H1 (cell line): ENCODE results near the gene MRI1. TPM values are rescaled to one million over a fixed set of nuclear protein-coding genes. Genes with fewer than 3 reads are reported as not detected.

Experiments
- CTCF ChIA-PET: fragments of 300-600 bp; sonication (Branson Sonifier 250); formaldehyde crosslinking; loops from one replicate; lab custom pipeline; 2021; ENCODE audit not compliant: partially characterized antibody; lab: Charles Lee
- POLR2A ChIA-PET: fragments of 300-600 bp; sonication (Branson Sonifier 250); formaldehyde crosslinking; loops from one replicate; lab custom pipeline; 2021; ENCODE audit warnings: inconsistent platforms; ENCODE audit not compliant: partially characterized antibody; lab: Charles Lee
- DNase-seq, 2 experiments: peaks; one replicate each; pipeline versions ENCODE4 v3.0.0 to v3.0.0-alpha.2; 2010 to 2022; ENCODE audit warnings: low spot score in 2 of 2, low read depth in 1 of 2, mixed read lengths in 1 of 2
- FAIRE-seq: peaks from 2 replicates; lab custom pipeline; 2011; peaks lifted over from hg19 to GRCh38; lab: Jason Lieb, UNC
- H2AFZ ChIP-seq: 2 replicates; pipeline ENCODE4 v1.8.1; 2012; ENCODE audit warnings: low read length, inconsistent platforms
- H2AK5ac ChIP-seq: 2 replicates; pipeline ENCODE4 v1.6.1; 2013; ENCODE audit warnings: low read depth, low read length
- H2BK120ac ChIP-seq: replicated peaks from 2 replicates; pipeline ENCODE3; 2013; ENCODE audit warnings: low read depth, low read length, inconsistent platforms
- H2BK12ac ChIP-seq: 2 replicates; pipeline ENCODE4 v1.6.1; 2013; ENCODE audit warnings: low read depth, low read length
- H2BK15ac ChIP-seq: 2 replicates; pipeline ENCODE4 v1.6.1; 2013; ENCODE audit warnings: low read length
- H2BK20ac ChIP-seq: 2 replicates; pipeline ENCODE4 v1.6.1; 2013; ENCODE audit warnings: low read length
- H2BK5ac ChIP-seq: 2 replicates; pipeline ENCODE4 v1.6.1; 2013; ENCODE audit warnings: low read depth, low read length
- H3K14ac ChIP-seq: 2 replicates; pipeline ENCODE4 v1.6.1; 2013; ENCODE audit warnings: inconsistent platforms; ENCODE audit not compliant: insufficient read length
- H3K18ac ChIP-seq: 2 replicates; pipeline ENCODE4 v1.6.1; 2013; ENCODE audit warnings: low read length; ENCODE audit errors: extremely low read depth
- H3K23ac ChIP-seq: 2 replicates; pipeline ENCODE4 v1.6.1; 2013; ENCODE audit warnings: inconsistent platforms; ENCODE audit not compliant: insufficient read length
- H3K23me2 ChIP-seq: 2 replicates; pipeline ENCODE4 v1.6.1; 2013; ENCODE audit warnings: low read depth, low read length
- H3K27ac ChIP-seq: 2 replicates; pipeline ENCODE4 v1.6.1; 2011; ENCODE audit warnings: low read depth, low read length, inconsistent platforms
- H3K27me3 ChIP-seq, 4 experiments: replicated peaks in 1 of 4; 1 replicate in 1 of 4; 2 replicates in 3 of 4; pipeline versions ENCODE4 v1.6.1 to v1.8.1; 2011 to 2013; ENCODE audit warnings: low read length in 3 of 4, mild to moderate bottlenecking in 3 of 4, inconsistent platforms in 2 of 4, mixed read lengths in 2 of 4, moderate library complexity in 1 of 4; ENCODE audit not compliant: control insufficient read depth in 3 of 4, insufficient read depth in 3 of 4; ENCODE audit errors: extremely low read depth in 1 of 4
- H3K36me3 ChIP-seq, 4 experiments: 2 replicates each; pipeline versions ENCODE4 v1.6.1 to v1.8.1; 2011 to 2013; ENCODE audit warnings: mild to moderate bottlenecking in 4 of 4, low read length in 3 of 4, moderate library complexity in 2 of 4, control low read depth in 1 of 4, inconsistent platforms in 1 of 4; ENCODE audit not compliant: insufficient read depth in 4 of 4, control insufficient read depth in 2 of 4
- H3K4ac ChIP-seq: replicated peaks from 2 replicates; pipeline ENCODE3; 2013; ENCODE audit warnings: low read length, low read depth, mixed read lengths, inconsistent platforms; ENCODE audit not compliant: insufficient read length
- H3K4me1 ChIP-seq, 4 experiments: replicated peaks in 1 of 4; 1 replicate in 1 of 4; 2 replicates in 3 of 4; pipeline versions ENCODE4 v1.6.1 to v1.8.1; 2011 to 2013; ENCODE audit warnings: low read length in 3 of 4, inconsistent platforms in 2 of 4, mixed read lengths in 1 of 4; ENCODE audit not compliant: insufficient read depth in 4 of 4, control insufficient read depth in 3 of 4
- H3K4me2 ChIP-seq, 2 experiments: 2 replicates each; pipeline versions ENCODE4 v1.6.1 to v1.8.1; 2011 to 2013; ENCODE audit warnings: low read depth in 2 of 2, low read length in 2 of 2, control low read depth in 1 of 2, inconsistent platforms in 1 of 2, mild to moderate bottlenecking in 1 of 2; ENCODE audit not compliant: insufficient read depth in 1 of 2
- H3K4me3 ChIP-seq, 4 experiments: fragments of 200-600, 300-600 bp in 1 of 4; sonication (generic), shearing (Covaris generic), sonication (Bioruptor Twin) in 1 of 4; 2 replicates each; pipeline versions ENCODE4 v1.5.1 to v1.8.1; 2011 to 2016; ENCODE audit warnings: low read length in 4 of 4, low read depth in 3 of 4, control low read depth in 2 of 4, inconsistent platforms in 2 of 4, mild to moderate bottlenecking in 2 of 4, mixed read lengths in 1 of 4, moderate library complexity in 1 of 4; ENCODE audit not compliant: insufficient read depth in 2 of 4; ENCODE audit errors: extremely low read depth in 1 of 4
- H3K56ac ChIP-seq: replicated peaks from 2 replicates; pipeline ENCODE3; 2013; ENCODE audit warnings: low read depth, mild to moderate bottlenecking, mixed read lengths, low read length, inconsistent platforms; ENCODE audit not compliant: insufficient read length
- H3K79me1 ChIP-seq: 2 replicates; pipeline ENCODE4 v1.6.1; 2013; ENCODE audit warnings: low read depth, low read length, control low read depth
- H3K79me2 ChIP-seq, 2 experiments: 2 replicates each; pipeline versions ENCODE4 v1.6.1 to v1.8.1; 2012 to 2013; ENCODE audit warnings: low read length in 2 of 2, mild to moderate bottlenecking in 2 of 2, inconsistent platforms in 1 of 2; ENCODE audit not compliant: insufficient read depth in 2 of 2, control insufficient read depth in 1 of 2
- H3K9ac ChIP-seq, 4 experiments: replicated peaks in 1 of 4; 1 replicate in 1 of 4; 2 replicates in 3 of 4; pipeline versions ENCODE4 v1.6.1 to v1.8.1; 2011 to 2013; ENCODE audit warnings: low read depth in 3 of 4, low read length in 3 of 4, control low read depth in 2 of 4, mild to moderate bottlenecking in 2 of 4, moderate library complexity in 2 of 4, inconsistent platforms in 1 of 4; ENCODE audit errors: extremely low read depth in 1 of 4
- H3K9me3 ChIP-seq, 2 experiments: 2 replicates each; pipeline versions ENCODE4 v1.6.1 to v1.8.1; 2012 to 2013; ENCODE audit warnings: mild to moderate bottlenecking in 2 of 2, moderate library complexity in 2 of 2, control low read depth in 1 of 2, inconsistent platforms in 1 of 2, low read depth in 1 of 2, low read length in 1 of 2, mixed read lengths in 1 of 2; ENCODE audit not compliant: insufficient read depth in 2 of 2
- H4K20me1 ChIP-seq, 2 experiments: replicated peaks in 1 of 2; 2 replicates each; pipeline versions ENCODE3 to v1.8.1; 2011 to 2013; ENCODE audit warnings: inconsistent platforms in 2 of 2, low read length in 2 of 2, mild to moderate bottlenecking in 1 of 2; ENCODE audit not compliant: insufficient read depth in 2 of 2, control insufficient read depth in 1 of 2
- H4K5ac ChIP-seq: 2 replicates; pipeline ENCODE4 v1.6.1; 2013; ENCODE audit warnings: low read length, low read depth, mixed read lengths, inconsistent platforms; ENCODE audit not compliant: insufficient read length
- H4K8ac ChIP-seq: 2 replicates; pipeline ENCODE4 v1.8.0; 2013; ENCODE audit warnings: mild to moderate bottlenecking, moderate library complexity, low read length, inconsistent platforms; ENCODE audit not compliant: insufficient read depth; ENCODE audit errors: extremely low read depth
- H4K91ac ChIP-seq: replicated peaks from 2 replicates; pipeline ENCODE3; 2013; ENCODE audit warnings: low read length, mixed read lengths, inconsistent platforms; ENCODE audit not compliant: insufficient read length
- BACH1 ChIP-seq: IDR thresholded peaks from 2 replicates; pipeline ENCODE4 v1.6.1; 2012; ENCODE audit warnings: low read length, improper control_type of control experiment
- BCL11A ChIP-seq, 2 experiments: IDR thresholded peaks; one replicate each; pipeline ENCODE4 v1.6.1; 2011; ENCODE audit warnings: low read depth in 2 of 2, low read length in 2 of 2, mild to moderate bottlenecking in 2 of 2
- CEBPB ChIP-seq: IDR thresholded peaks from 2 replicates; pipeline ENCODE4 v1.6.1; 2012; ENCODE audit warnings: low read depth, low read length
- CTBP2 ChIP-seq: IDR thresholded peaks from 2 replicates; pipeline ENCODE4 v1.7.0; 2011; ENCODE audit warnings: borderline replicate concordance, mild to moderate bottlenecking, moderate library complexity, mixed read lengths, low read length; ENCODE audit not compliant: insufficient read depth, insufficient read length
- POLR2A ChIP-seq, 2 experiments: IDR thresholded peaks; 1 replicate in 1 of 2; 2 replicates in 1 of 2; pipeline ENCODE4 v1.6.1; 2011; ENCODE audit warnings: low read depth in 2 of 2, low read length in 2 of 2, mild to moderate bottlenecking in 2 of 2; ENCODE audit errors: control extremely low read depth in 1 of 2
- WGBS, 2 experiments: shearing (Covaris generic) in 1 of 2; methylation state at CpG; one replicate each; pipeline versions ENCODE4 v1.1.6 to v1.1.7; 2013 to 2015; ENCODE audit warnings: low lambda C conversion rate in 2 of 2, mixed read lengths in 2 of 2, inconsistent platforms in 1 of 2, low coverage in 1 of 2, missing lambda C conversion rate in 1 of 2; ENCODE audit not compliant: insufficient replicate concordance in 2 of 2, insufficient coverage in 1 of 2, insufficient read length in 1 of 2; ENCODE audit errors: extremely low coverage in 1 of 2, missing lambda C conversion rate in 1 of 2; 5-methylcytosine and 5-hydroxymethylcytosine counted together
- polyA plus RNA-seq, 7 experiments: library from polyadenylated mRNA; depleted of rRNA in 3 of 7; stranded (reverse) in 5 of 7; unstranded in 2 of 7; fragments of >200 nt in 5 of 7; fragments of 200-250 nt in 2 of 7; gene quantifications; 1 replicate in 5 of 7; 2 replicates in 1 of 7; 4 replicates in 1 of 7; pipeline versions ENCODE4 v1.2.1 to v1.2.3, GENCODE V29; 2011 to 2013; ENCODE audit warnings: missing spikeins in 2 of 7, mixed read lengths in 2 of 7
- total RNA-seq: library from RNA; stranded (reverse); fragmentation: NEBNext Ultra II Directional; extraction: Animal tissue kit (Norgen Biotek cat#: 25700); gene quantifications from 2 replicates; pipeline ENCODE4 v1.2.1, GENCODE V29; 2021

The MRI1 gene
- total and polyA plus RNA-seq, 2 of the 8 experiments (the other 6 are each of a cell fraction or from before 2014, with no cell fraction given), result 24.5 to 29.5 TPM

- Histone ChIP-seq H2BK15ac (no peak overlapping the region), H2AFZ (no peak overlapping the region), H3K23me2 (peaks cover 5% of the 10 kb centered on the region; the same call in 1 of the 2 replicates), H3K56ac (no peak overlapping the region), H3K23ac (no peak overlapping the region), H3K4me2 (no peak overlapping the region), H3K4me3 (no peak overlapping the region), H4K20me1 (peaks cover 2 to 15% of the 10 kb centered on the region in 2 experiments), H4K8ac (no peak overlapping the region), H2AK5ac (no peak overlapping the region), H3K79me2 (peaks cover 0 to 23% of the 10 kb centered on the region in 2 experiments; a peak in 3 of 4 replicates), H3K27ac (no peak overlapping the region), H3K9ac (no peak overlapping the region), H3K4me1 (peaks cover 0 to 4% (median 1%) of the 10 kb centered on the region in 4 experiments; a peak in 1 of 7 replicates), H3K14ac (no peak overlapping the region), H3K79me1 (peaks cover 14% of the 10 kb centered on the region; the same call in 1 of the 2 replicates), H3K4ac (no peak overlapping the region), H3K9me3 (no peaks in the 10 kb centered on the region), H2BK5ac (no peak overlapping the region), H3K27me3 (no peaks in the 10 kb centered on the region; a peak in 1 of 7 replicates), H4K91ac (no peak overlapping the region), H3K18ac (no peak overlapping the region), H2BK12ac (no peak overlapping the region), H4K5ac (no peak overlapping the region), H3K36me3 (peaks cover 11 to 25% (median 19%) of the 10 kb centered on the region in 4 experiments), H2BK20ac (no peak overlapping the region), H2BK120ac (no peak overlapping the region)
- POLR2A ChIA-PET, result interaction anchor here (1.0 to 3.0 kb wide), 5 partner anchors 10 to 158 kb away, joined by 3 to 14 read pairs (median 3); partner anchors contain the start of gene ZSWIM4
- 87% methylated on average over 9 of the region's 9 CpGs; no CpG with 5 or more reads in 1 of the 2 experiments for WGBS, 2 experiments
- no peak for DNase-seq
- no peak for FAIRE-seq
- no peak for TF ChIP-seq BCL11A (IDR thresholded peaks at IDR 0.05; ENCODE audit: low read depth in 2 of 2, low read length in 2 of 2)
- TF ChIP-seq BACH1, result no peak
- TF ChIP-seq CEBPB, result no peak
- no peak for TF ChIP-seq POLR2A (IDR thresholded peaks at IDR 0.05; ENCODE audit: control extremely low read depth in 1 of 2, low read depth in 2 of 2, low read length in 2 of 2)
- TF ChIP-seq CTBP2, result no peak
- CTCF ChIA-PET, result interaction anchor here (0.9 to 1.2 kb wide), 2 partner anchors 10 to 83 kb away, joined by 3 read pairs; no protein-coding TSS in a partner anchor
Observed at GRCh38 chr19:13778398-13778797, 14.1 kb downstream of the MRI1 start.
